CD4-positive, alpha-beta memory T cell (primary cell): ENCODE results near the gene POLR2C. TPM values are rescaled to one million over a fixed set of nuclear protein-coding genes. Genes with fewer than 3 reads are reported as not detected.

Experiments
- CTCF ChIA-PET: fragments of 350-600 bp; sonication (Branson Sonifier 250); formaldehyde crosslinking; loops from one replicate; lab custom pipeline; 2021; ENCODE audit warnings: inconsistent platforms; ENCODE audit not compliant: partially characterized antibody; lab: Charles Lee
- POLR2A ChIA-PET: fragments of 350-600 bp; sonication (Branson Sonifier 250); formaldehyde crosslinking; loops from one replicate; lab custom pipeline; 2021; ENCODE audit not compliant: partially characterized antibody; lab: Charles Lee
- DNase-seq, 5 donors: peaks; one replicate each; pipeline versions ENCODE4 v3.0.0 to v3.0.0-alpha.2; 2020 to 2022; ENCODE audit warnings: mixed read lengths in 1 of 5
- H3K27ac ChIP-seq: one replicate; pipeline ENCODE4 v1.7.0; 2013; ENCODE audit warnings: low read depth, low read length
- H3K27me3 ChIP-seq: 2 replicates; pipeline ENCODE4 v1.7.0; 2013; ENCODE audit warnings: mild to moderate bottlenecking, low read length, moderate library complexity; ENCODE audit not compliant: insufficient read depth
- H3K36me3 ChIP-seq: 2 replicates; pipeline ENCODE4 v1.7.0; 2013; ENCODE audit warnings: mild to moderate bottlenecking, low read length, moderate library complexity; ENCODE audit not compliant: insufficient read depth
- H3K4me1 ChIP-seq: 2 replicates; pipeline ENCODE4 v1.7.0; 2013; ENCODE audit warnings: mild to moderate bottlenecking, low read length, moderate library complexity; ENCODE audit not compliant: insufficient read depth
- H3K4me3 ChIP-seq, 2 donors: one replicate each; pipeline ENCODE4 v1.7.0; 2013; ENCODE audit warnings: low read length in 2 of 2, mild to moderate bottlenecking in 1 of 2
- H3K9me3 ChIP-seq, 2 donors: one replicate each; pipeline ENCODE4 v1.7.0; 2013; ENCODE audit warnings: low read length in 2 of 2, control low read depth in 1 of 2; ENCODE audit not compliant: control insufficient read depth in 1 of 2
- H3K27ac Mint-ChIP-seq, 7 donors: one replicate each; pipeline ENCODE4 v1.8.0; 2020 to 2021; ENCODE audit warnings: mixed read lengths in 7 of 7, mild to moderate bottlenecking in 6 of 7, inconsistent platforms in 3 of 7, moderate library complexity in 3 of 7
- H3K27me3 Mint-ChIP-seq, 2 donors: one replicate each; pipeline ENCODE4 v1.8.0; 2020 to 2021; ENCODE audit warnings: mixed read lengths in 2 of 2
- H3K36me3 Mint-ChIP-seq, 2 donors: one replicate each; pipeline ENCODE4 v1.8.0; 2020 to 2021; ENCODE audit warnings: mixed read lengths in 2 of 2, inconsistent platforms in 1 of 2, mild to moderate bottlenecking in 1 of 2
- H3K4me1 Mint-ChIP-seq, 4 donors: one replicate each; pipeline ENCODE4 v1.8.0; 2020 to 2021; ENCODE audit warnings: mixed read lengths in 4 of 4, mild to moderate bottlenecking in 1 of 4
- H3K4me3 Mint-ChIP-seq, 8 donors: one replicate each; pipeline ENCODE4 v1.8.0; 2020 to 2021; ENCODE audit warnings: mixed read lengths in 8 of 8, mild to moderate bottlenecking in 7 of 8, moderate library complexity in 6 of 8, inconsistent platforms in 3 of 8
- H3K9me3 Mint-ChIP-seq, 8 donors: one replicate each; pipeline ENCODE4 v1.8.0; 2020 to 2021; ENCODE audit warnings: mixed read lengths in 8 of 8, mild to moderate bottlenecking in 5 of 8, inconsistent platforms in 3 of 8, moderate library complexity in 1 of 8
- intact Hi-C: fragments of 100-400 bp; cut with micrococcal nuclease; formaldehyde crosslinking; loops from one replicate; pipeline ENCODE4 v1.15.1; 2023
- polyA plus RNA-seq, 2 donors: library from polyadenylated mRNA; unstranded; fragments of 300-500 nt; fragmentation: Illumina TruSeq; gene quantifications; one replicate each; pipeline ENCODE4 v1.2.3, GENCODE V29; 2021
- total RNA-seq, 2 experiments: library from RNA; stranded (reverse); gene quantifications; one replicate each; pipeline ENCODE4 v1.2.3, GENCODE V29; 2021

The POLR2C gene
- total and polyA plus RNA-seq, 4 experiments from 2014 or later = 35.7 to 78.1 (median 64.8) TPM

GRCh38 chr16:57514371-57514770 lies 51.9 kb downstream of the POLR2C start:
- peaks cover 13 to 31% of the 10 kb centered on the region in 2 donors for H3K36me3 Mint-ChIP-seq
- intact Hi-C loops = no loop called here
- H3K9me3 Mint-ChIP-seq = no peaks in the 10 kb centered on the region
- no peak for DNase-seq
- H3K27me3 Mint-ChIP-seq = no peaks in the 10 kb centered on the region
- POLR2A ChIA-PET = no interaction called here
- H3K4me1 Mint-ChIP-seq = no peaks in the 10 kb centered on the region
- Histone ChIP-seq H3K36me3 (no peaks in the 10 kb centered on the region), H3K27me3 (no peaks in the 10 kb centered on the region), H3K9me3 (no peaks in the 10 kb centered on the region), H3K4me3 (no peak overlapping the region), H3K4me1 (no peaks in the 10 kb centered on the region), H3K27ac (no peak overlapping the region)
- no peak overlapping the region for H3K4me3 Mint-ChIP-seq
- H3K27ac Mint-ChIP-seq = peak overlapping the region in 1 of 7 donors; percentile 57
- CTCF ChIA-PET = interaction anchor here (1.6 kb wide), 3 partner anchors 9 to 30 kb away, joined by 3 to 5 read pairs (median 4); no protein-coding TSS in a partner anchor

GRCh38 chr16:57514791-57515600 lies 52.5 kb downstream of the POLR2C start:
- no peaks in the 10 kb centered on the region for H3K9me3 ChIP-seq
- peaks cover 13 to 31% of the 10 kb centered on the region in 2 donors for H3K36me3 Mint-ChIP-seq
- intact Hi-C loops = loop anchor here (5.0 kb wide), 1 partner anchor 53 kb away; the partner anchor contains the start of gene POLR2C
- no peak for DNase-seq
- no peaks in the 10 kb centered on the region for H3K4me1 ChIP-seq
- H3K4me3 ChIP-seq = no peak overlapping the region
- H3K4me3 Mint-ChIP-seq = no peak overlapping the region
- H3K9me3 Mint-ChIP-seq = no peaks in the 10 kb centered on the region
- H3K27ac ChIP-seq = no peak overlapping the region
- CTCF ChIA-PET = interaction anchor here (1.6 to 6.2 kb wide), 3 partner anchors 8 to 97 kb away, joined by 4 to 87 read pairs (median 5); no protein-coding TSS in a partner anchor
- H3K4me1 Mint-ChIP-seq = peaks cover 0 to 2% (median under 1%) of the 10 kb centered on the region in 4 donors
- H3K27me3 ChIP-seq = no peaks in the 10 kb centered on the region
- POLR2A ChIA-PET = no interaction called here
- H3K27ac Mint-ChIP-seq = peak overlapping the region in 1 of 7 donors; percentile 36
- no peaks in the 10 kb centered on the region for H3K36me3 ChIP-seq
- H3K27me3 Mint-ChIP-seq = no peaks in the 10 kb centered on the region

- no peaks in the 10 kb centered on the region for H3K27me3 Mint-ChIP-seq
- Histone ChIP-seq H3K4me1 (no peaks in the 10 kb centered on the region), H3K27ac (no peak overlapping the region), H3K9me3 (no peaks in the 10 kb centered on the region), H3K4me3 (no peak overlapping the region), H3K36me3 (no peaks in the 10 kb centered on the region), H3K27me3 (no peaks in the 10 kb centered on the region)
- H3K36me3 Mint-ChIP-seq = peaks cover 13 to 31% of the 10 kb centered on the region in 2 donors
- H3K9me3 Mint-ChIP-seq = no peaks in the 10 kb centered on the region
- ChIA-PET CTCF (interaction anchor here (1.5 to 6.2 kb wide), 5 partner anchors 15 to 215 kb away, joined by 4 to 87 read pairs (median 28); partner anchors contain the start of gene POLR2C), POLR2A (no interaction called here)
- H3K4me1 Mint-ChIP-seq = peaks cover 0 to 6% (median 3%) of the 10 kb centered on the region in 4 donors
- H3K27ac Mint-ChIP-seq = peak overlapping the region in 2 of 7 donors; percentile 46 to 53
- H3K4me3 Mint-ChIP-seq = no peak overlapping the region
- no peak for DNase-seq
- intact Hi-C loops = loop anchor here (5.0 kb wide), 1 partner anchor 54 kb away; the partner anchor contains the start of gene POLR2C
Observed at GRCh38 chr16:57516176-57516725, 53.8 kb downstream of the POLR2C start.

GRCh38 chr16:57516773-57517172 lies 54.3 kb downstream of the POLR2C start:
- Mint-ChIP-seq H3K4me1 (peaks cover 0 to 6% (median 3%) of the 10 kb centered on the region in 4 donors), H3K9me3 (no peaks in the 10 kb centered on the region), H3K27ac (peak overlapping the region in 2 of 7 donors; percentile 46), H3K27me3 (no peaks in the 10 kb centered on the region), H3K4me3 (no peak overlapping the region), H3K36me3 (peaks cover 13 to 31% of the 10 kb centered on the region in 2 donors)
- Histone ChIP-seq H3K4me1 (no peaks in the 10 kb centered on the region), H3K36me3 (no peaks in the 10 kb centered on the region), H3K4me3 (no peak overlapping the region), H3K9me3 (no peaks in the 10 kb centered on the region), H3K27ac (no peak overlapping the region), H3K27me3 (no peaks in the 10 kb centered on the region)
- DNase-seq = no peak
- intact Hi-C loops = loop anchor here (5.0 kb wide), 1 partner anchor 54 kb away; the partner anchor contains the start of gene POLR2C
- CTCF ChIA-PET = interaction anchor here (1.5 to 6.2 kb wide), 6 partner anchors 15 to 215 kb away, joined by 4 to 87 read pairs (median 19); partner anchors contain the start of genes CCDC102A and POLR2C
- POLR2A ChIA-PET = no interaction called here

GRCh38 chr16:57517397-57518367 lies 55.2 kb downstream of the POLR2C start:
- H3K27ac Mint-ChIP-seq = peak overlapping the region in 1 of 7 donors; percentile 52
- Histone ChIP-seq H3K36me3 (no peaks in the 10 kb centered on the region), H3K27me3 (no peaks in the 10 kb centered on the region), H3K4me1 (no peaks in the 10 kb centered on the region), H3K27ac (no peak overlapping the region), H3K4me3 (no peak overlapping the region), H3K9me3 (no peaks in the 10 kb centered on the region)
- DNase-seq = no peak
- peaks cover 9 to 31% of the 10 kb centered on the region in 2 donors for H3K36me3 Mint-ChIP-seq
- peaks cover 0 to 6% (median 3%) of the 10 kb centered on the region in 4 donors for H3K4me1 Mint-ChIP-seq
- no peaks in the 10 kb centered on the region for H3K27me3 Mint-ChIP-seq
- POLR2A ChIA-PET = no interaction called here
- intact Hi-C loops = loop anchor here (5.0 kb wide), 1 partner anchor 55 kb away; the partner anchor contains the start of gene POLR2C
- H3K9me3 Mint-ChIP-seq = no peaks in the 10 kb centered on the region
- CTCF ChIA-PET = interaction anchor here (0.9 to 6.2 kb wide), 14 partner anchors 11 to 216 kb away, joined by 3 to 87 read pairs (median 8); partner anchors contain the start of genes CCDC102A and POLR2C
- no peak overlapping the region for H3K4me3 Mint-ChIP-seq

- H3K27ac ChIP-seq = no peak overlapping the region
- DNase-seq = no peak
- no peaks in the 10 kb centered on the region for H3K9me3 Mint-ChIP-seq
- no peaks in the 10 kb centered on the region for H3K27me3 Mint-ChIP-seq
- H3K36me3 ChIP-seq = no peaks in the 10 kb centered on the region
- ChIA-PET POLR2A (interaction anchor here (2.4 kb wide), 1 partner anchor 18 kb away, joined by 15 read pairs; the partner anchor contains the start of gene CCDC102A), CTCF (interaction anchor here (0.9 to 6.2 kb wide), 20 partner anchors 7 to 217 kb away, joined by 3 to 87 read pairs (median 8); partner anchors contain the start of genes CCDC102A and DOK4)
- no peak overlapping the region for H3K4me3 Mint-ChIP-seq
- H3K9me3 ChIP-seq = no peaks in the 10 kb centered on the region
- H3K27ac Mint-ChIP-seq = no peak overlapping the region
- H3K4me1 ChIP-seq = no peaks in the 10 kb centered on the region
- peaks cover 9 to 26% of the 10 kb centered on the region in 2 donors for H3K36me3 Mint-ChIP-seq
- intact Hi-C loops = loop anchor here (5.0 kb wide), 1 partner anchor 56 kb away; the partner anchor contains the start of gene POLR2C
- no peaks in the 10 kb centered on the region for H3K27me3 ChIP-seq
- H3K4me1 Mint-ChIP-seq = peaks cover 0 to 6% (median 3%) of the 10 kb centered on the region in 4 donors
- H3K4me3 ChIP-seq = no peak overlapping the region
Observed at GRCh38 chr16:57518520-57518919, 56.0 kb downstream of the POLR2C start.
